HG02840 (cell line): ENCODE measurements around the gene HOXD13.

ENCODE experiments used
- ATAC-seq: cut with Tn5 transposase; IDR thresholded peaks from one replicate; pipeline ENCODE4 v1.9.1; 2021; ENCODE audit warnings: mild to moderate bottlenecking, moderate library complexity, moderate number of reproducible peaks; ENCODE audit not compliant: unreplicated experiment, low FRiP score

HOXD13 gene

GRCh38 chr2:176117823-176118371 is 25.4 kb downstream of the HOXD13 start:
- no peak for ATAC-seq

- ATAC-seq, result no peak
Observed at GRCh38 chr2:176118601-176119339, 26.2 kb downstream of the HOXD13 start.

GRCh38 chr2:176120364-176121189 is 28.1 kb downstream of the HOXD13 start:
- no peak for ATAC-seq

- ATAC-seq, result no peak
Observed at GRCh38 chr2:176121190-176122051, 28.9 kb downstream of the HOXD13 start.

GRCh38 chr2:176122052-176122682 is 29.6 kb downstream of the HOXD13 start:
- ATAC-seq, result no peak

- ATAC-seq, result no peak
Observed at GRCh38 chr2:176122683-176123410, 30.3 kb downstream of the HOXD13 start, which contains the start of gene HOXD9. TSS of gene HOXD9 (plus strand) at chr2:176122719. CDS start at chr2:176122769, 50 bp downstream.

GRCh38 chr2:176123411-176124109 is 31.0 kb downstream of the HOXD13 start:
- no peak for ATAC-seq

- ATAC-seq, result no peak
Observed at GRCh38 chr2:176124110-176124946, 31.8 kb downstream of the HOXD13 start.

- no peak for ATAC-seq
Observed at GRCh38 chr2:176124947-176125771, 32.6 kb downstream of the HOXD13 start.

GRCh38 chr2:176125772-176126054 is 33.2 kb downstream of the HOXD13 start:
- ATAC-seq, result no peak

- ATAC-seq, result no peak
Observed at GRCh38 chr2:176126929-176127773, 34.6 kb downstream of the HOXD13 start.

GRCh38 chr2:176127774-176128072 is 35.2 kb downstream of the HOXD13 start:
- no peak for ATAC-seq

- no peak for ATAC-seq
Observed at GRCh38 chr2:176128172-176128981, 35.9 kb downstream of the HOXD13 start.

- no peak for ATAC-seq
Observed at GRCh38 chr2:176128982-176129796, 36.7 kb downstream of the HOXD13 start, which contains the start of gene HOXD8. TSS of gene HOXD8 (plus strand) at chr2:176129705. CDS start at chr2:176130367, 662 bp downstream.

GRCh38 chr2:176129813-176130146 is 37.3 kb downstream of the HOXD13 start:
- no peak for ATAC-seq
